Stimulated activated CD8-positive, alpha-beta memory T cell treated with anti-CD3 and anti-CD28 coated beads, Interleukin-15, amount 100 ng/mL, for 1 hour (primary cell): ENCODE measurements around the gene CCDC188.

Experiments
- DNase-seq: peaks from one replicate; pipeline ENCODE4 v3.0.0-alpha.2; 2020; ENCODE audit warnings: low read depth

CCDC188 gene

DNA sequence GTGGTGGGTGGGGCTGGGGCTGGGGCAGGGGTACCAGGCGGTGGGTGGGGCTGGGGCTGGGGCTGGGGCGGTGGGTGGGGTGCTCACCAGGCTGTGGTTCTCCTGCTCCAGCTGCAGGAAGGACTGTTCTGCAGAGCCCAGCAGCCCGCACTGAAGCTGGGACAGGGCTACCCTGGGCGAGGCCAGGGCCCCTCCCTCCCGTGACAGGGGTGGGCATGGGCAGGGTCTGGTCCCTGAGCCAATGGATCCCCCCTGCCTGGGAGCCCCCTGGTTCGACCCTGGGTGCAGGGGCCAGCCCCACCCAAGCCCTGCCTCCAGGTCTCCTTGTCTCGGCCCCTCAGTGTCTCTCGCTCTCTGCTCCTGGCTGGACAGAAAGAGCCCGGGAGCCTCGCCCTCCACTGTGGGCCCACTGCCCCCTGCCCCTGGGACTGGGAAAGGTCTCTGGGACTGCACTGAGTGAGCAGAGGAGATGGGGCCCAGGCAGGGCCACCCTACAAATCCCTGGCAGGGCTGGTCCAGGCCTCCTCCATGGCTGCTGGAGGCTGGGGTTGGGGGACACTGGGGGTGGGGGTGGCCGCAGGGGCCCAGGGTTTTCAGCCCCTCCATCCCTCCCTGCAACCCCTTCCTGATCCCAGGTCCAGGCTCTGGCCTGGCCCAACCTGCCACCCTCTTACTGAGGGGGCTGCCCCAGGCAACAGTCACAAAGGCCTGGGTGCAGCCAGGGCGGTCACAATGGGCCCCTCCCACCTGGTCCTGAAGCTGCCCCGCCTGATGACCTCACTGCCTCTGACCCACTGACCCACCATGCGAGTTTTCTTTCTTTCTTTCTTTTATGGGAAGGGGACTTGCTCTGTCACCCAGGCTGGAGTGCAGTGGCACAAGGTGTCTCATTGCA is at the start of gene CCDC188:
CCDC188 (minus strand) TSS at position 675 of the 895 bp plus-strand sequence; CDS start at position 606, 69 bp downstream.
- no peak for DNase-seq

DNA sequence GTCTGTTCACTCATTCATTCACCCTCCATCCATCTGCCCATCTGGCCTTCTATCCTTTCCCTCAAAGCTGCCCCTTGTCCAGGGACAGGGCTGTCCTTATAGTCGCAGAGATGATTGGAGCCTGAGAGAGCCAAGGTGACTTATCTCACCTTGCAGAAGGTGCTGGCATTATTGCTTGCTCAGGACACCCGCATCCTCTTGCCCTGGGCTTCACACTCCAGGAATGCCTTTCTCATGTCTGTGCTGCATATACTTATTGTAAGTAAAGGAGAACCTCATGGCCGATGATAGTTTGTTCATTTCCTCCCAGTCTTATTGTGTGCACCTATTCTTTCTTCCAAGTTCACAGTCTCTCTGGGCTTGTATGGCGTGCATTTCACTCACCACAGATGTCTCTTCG is 49.1 kb upstream of the CCDC188 start:
- DNase-seq, result no peak

DNA sequence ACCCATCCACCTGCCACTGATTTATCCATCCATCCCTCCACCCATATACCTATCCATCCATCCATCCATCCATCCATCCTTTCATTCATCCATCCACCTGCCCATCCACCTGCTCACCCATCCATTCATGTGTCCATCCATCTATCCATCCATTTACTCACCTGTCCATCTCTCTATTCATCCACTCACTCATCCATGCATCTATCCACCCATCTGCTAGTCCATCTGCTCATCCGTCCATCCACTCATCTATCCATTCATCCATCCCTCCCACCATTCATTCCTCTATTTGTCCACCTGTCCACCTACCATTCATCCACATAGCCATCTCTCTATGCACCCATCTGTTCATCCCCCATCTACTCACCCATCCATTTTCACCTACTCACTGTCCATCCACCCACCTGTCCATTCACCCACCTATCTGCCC is 48.6 kb upstream of the CCDC188 start:
- DNase-seq, result no peak

DNA sequence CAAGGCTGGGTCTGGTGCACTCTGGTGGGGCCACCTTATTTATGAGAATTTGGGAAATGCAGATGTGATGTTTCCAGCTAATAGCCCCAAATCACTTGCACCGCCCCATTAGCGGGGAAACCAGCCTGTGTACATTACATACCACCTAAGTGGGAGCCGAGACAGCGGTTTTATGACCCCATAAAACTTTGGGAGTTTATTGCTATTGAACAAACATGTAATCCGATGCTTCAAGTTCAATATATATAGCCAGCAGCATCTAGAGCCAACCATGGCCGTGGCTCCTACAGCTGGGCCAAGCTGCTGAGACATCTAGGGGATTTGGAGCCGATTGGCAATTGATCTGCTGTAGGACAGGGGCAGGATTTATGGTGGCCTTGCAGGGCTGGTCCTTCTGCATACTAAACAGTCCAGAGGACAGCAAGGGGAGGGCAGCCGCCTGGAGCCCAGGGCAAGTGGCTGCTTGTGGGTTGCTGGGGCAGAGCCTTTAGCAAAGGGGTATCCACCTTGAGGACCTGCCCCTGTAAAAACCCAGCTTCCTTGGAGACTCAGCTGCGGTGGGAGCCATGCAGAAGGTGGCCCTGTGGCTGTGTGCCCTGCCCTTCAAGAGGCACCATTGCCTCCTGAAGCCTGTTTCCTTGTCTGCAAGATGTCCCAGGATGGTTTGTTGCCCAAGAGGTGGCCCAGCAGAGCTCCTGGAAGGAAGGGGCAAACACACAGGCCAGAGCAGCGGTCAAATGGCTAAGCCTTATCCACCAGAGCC is 47.9 kb upstream of the CCDC188 start:
- DNase-seq, result no peak

DNA sequence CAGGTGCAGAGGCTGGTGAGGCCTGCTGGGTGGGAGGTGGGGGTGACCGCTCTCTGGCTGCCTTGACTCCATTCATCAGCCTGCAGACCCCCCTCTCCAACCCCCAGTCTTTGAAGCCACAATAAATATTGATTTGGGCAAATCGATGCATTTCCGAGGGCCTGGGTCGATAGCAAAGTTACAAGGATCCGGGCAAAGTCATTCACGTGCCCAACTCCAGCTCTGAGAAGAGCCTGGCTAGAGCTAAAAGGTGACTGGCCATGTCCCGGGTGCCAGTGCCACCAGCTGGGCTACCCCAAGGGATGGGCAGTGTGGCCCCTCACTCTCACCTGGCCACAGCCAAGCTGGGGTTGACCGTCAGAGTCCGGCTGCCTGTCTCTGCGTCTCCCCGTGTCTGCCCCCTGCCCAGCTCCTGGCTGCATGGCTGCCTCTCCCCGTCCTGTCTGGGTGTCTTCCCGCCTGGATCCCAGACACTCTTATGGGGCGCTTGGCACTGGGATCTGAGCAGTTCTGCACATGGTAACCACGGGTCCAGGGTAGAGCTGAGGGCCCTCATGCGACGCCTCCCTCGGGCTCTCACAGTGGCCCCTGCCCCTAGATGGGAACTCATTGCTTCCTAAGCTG is 46.7 kb upstream of the CCDC188 start:
- no peak for DNase-seq

DNA sequence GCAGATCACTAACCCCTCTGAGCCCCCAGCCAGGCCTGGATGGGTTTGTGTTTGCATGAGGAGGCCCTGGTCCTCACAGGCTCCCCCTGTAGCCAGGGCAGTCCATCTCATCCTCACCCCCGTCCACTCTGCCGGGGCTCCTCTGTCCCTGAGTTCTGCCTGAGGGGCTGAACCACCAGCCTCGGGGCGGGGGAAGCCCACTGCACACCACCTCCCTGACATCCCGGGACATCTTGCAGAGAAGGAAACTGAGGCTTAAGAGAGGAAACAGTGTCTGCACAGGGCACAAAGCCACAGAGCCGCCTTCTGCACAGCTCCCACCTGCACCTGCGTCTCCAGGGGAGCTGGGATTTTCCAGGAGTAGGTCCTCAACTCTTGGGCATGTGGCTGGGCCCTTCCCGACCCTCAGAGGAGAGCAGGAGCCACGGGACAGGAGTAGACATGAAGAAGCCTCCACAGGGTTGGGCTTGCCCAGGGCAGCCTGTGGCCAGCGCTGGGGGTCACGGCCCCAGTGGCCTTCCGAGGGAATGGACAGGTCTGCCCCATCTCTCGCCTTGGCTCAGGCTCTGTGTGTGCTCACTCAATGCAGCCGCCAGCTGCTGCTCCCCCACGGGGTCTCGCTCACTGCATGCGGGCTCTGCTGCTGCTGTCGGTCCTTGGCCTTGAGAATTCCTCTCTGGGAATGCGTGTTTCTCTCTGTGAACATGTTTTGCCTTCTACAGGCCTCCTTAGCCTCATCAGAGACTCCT is 45.4 kb upstream of the CCDC188 start:
- DNase-seq, result no peak

DNA sequence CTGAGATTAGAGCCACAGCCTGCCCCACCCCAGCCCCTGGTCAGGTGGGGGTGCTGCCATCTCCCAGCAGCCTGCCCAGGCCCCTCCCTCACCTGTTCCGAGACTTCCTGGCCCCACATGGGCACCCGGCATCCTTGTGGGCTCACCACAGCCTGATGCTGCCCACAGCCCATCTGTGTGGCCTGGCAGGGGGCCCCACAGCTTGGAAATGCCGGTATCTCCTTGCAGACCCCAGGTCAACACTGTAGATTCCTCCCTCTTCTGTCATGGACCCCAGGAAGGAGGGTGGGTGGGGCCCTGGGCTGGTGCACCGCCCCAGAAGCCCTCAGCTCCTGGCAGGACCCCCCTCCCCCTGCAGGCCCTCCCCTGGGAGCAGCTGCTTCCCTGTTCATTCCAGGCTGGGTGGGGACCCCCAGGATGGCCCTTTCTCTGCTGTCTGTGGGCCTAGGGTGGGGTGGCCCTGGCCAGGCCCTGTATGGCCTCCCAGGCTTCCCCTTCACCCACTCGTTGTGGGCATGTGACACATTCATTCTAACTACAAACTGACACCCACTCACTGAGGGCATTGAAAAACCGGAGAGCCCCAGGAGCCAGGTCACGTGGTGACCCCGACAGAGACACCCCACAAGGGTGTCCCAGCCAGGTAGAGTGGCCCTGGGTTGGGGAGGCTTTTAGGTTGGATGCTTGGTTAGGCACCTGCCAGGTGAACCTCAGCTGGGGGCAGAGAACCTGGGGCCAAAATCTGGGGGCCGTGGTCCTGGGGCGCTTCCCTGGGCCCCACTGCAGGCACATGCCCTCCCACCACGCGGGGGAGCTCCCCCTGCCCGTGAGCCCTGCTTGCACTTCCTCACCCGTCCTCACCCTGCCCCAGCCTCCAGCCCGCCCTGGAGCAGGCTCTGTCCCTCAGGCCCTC is 44.1 kb upstream of the CCDC188 start:
- no peak for DNase-seq

DNA sequence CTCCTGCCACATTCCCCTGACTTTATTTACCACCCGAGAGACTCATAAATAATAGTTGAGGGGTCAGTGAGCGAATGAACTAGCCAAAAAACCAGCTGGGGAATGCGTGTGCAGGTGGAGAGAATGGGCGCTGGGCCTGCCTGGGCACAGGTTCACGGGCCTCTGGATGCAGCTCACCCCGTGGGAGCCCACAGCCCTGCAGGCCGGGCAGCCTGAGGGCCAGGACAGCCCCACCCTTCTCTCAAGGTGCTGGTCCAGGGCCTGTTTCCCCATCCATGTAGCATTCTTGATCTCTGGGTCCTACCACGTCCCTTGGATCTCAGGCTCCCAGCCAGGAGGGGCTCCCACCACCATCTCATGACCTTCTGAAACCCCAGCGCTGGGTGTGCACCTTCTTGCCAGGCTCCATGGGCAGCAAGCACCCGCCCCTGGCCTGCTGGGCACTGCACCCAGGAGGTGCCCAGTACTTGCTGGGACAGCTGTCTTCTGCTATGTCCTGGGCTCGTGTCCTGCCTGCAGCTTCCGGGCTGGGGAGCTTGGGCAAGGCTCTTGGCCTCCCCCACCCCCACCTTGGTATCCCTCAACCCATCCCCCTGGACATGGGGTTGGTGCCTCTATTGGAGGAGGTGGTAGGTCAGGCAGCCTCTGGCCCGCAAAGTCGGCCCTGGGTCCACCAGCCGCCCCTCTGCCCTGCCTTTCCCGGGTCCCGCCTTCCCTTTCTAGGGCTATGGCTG is 43.1 kb upstream of the CCDC188 start:
- DNase-seq, result no peak

DNA sequence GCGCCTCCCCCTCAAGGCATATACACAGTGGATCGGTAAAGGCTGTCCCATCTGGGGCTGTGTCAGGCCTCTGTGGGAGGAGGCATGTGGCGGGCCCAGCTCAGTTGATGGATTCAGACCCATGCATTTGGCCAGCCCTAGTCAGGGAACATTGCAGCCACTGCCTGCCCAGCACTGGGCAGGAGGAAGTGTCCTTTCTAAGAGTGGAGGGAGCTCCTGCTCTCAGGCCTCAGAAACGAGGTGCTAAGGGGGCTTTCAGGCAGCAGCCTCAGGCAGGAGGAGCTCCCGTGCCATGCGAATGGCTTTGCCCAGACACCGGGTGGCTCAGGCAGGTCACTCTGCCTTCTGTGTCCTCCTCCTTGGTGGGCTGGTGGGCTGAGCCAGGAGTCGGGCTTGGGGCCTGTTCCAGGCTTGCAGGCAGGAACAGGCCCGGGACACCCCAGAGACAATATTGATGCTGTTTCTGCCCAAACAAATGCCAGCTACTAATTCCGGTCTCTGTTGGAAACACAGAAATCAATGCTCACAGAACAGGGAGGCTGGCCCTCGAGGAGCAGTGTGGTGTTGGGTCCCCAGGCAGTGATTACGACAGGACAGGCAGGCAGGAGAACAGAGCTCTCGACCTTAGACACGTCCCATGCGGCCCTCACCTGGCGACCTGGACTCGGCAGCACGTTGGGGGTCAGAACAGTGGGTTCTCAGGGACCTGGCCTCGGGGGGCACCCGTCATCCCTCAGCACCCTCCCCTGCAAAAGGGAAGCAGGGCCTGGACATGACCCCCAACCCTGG is 42.3 kb upstream of the CCDC188 start:
- DNase-seq, result no peak

DNA sequence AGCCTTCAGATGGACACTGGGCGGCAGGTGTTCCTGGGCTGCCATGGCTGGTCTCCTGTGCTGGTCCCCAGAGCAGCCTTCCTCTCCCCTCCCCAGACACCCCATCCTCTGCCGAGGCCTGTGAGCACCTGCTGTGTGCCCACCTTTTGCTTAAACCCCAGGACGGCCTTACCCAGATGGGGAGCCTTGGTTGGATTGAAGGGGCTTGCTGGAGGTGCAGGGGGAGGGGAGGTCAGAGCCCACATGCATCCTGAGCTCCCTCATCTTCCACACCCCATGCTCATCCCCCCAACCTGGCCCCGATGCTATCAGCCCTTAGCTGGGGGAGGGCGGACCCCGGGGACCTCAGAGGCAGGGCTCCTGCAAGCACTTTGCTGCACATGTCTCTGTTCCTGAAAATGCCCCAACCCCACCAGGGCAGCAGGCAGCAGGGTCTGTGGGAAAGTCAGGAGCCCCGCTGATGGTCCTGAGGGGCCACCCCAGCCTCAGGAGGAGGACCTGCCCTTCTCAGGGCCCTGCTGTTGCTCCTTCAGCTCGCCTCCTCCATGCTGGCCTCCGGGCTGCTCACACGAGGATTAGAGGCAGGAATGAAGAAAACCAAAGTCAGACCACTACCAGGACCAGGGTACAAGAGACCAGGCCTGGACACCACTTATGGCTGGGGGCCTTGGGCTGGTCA is 41.6 kb upstream of the CCDC188 start:
- DNase-seq, result no peak

DNA sequence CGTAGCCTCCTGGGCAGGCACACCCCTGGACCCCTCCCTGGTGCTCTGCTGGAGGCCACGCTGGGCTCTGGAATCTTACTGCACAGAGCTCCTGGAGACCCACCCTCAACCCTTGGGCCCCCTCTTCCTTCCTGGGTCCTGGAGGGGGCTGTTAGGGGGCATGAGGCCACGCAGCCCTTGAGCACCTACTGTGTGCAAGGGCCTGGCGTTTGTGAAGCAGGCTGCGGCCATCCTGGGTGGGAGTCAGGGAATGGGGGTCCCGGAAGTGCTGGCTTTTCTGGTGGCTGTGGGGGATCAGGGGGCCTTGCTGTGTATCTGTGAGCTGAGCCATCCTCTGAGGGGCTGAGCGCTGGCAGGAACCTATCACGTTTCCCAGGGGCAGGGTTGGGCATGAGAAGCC is 40.9 kb upstream of the CCDC188 start:
- DNase-seq, result no peak

DNA sequence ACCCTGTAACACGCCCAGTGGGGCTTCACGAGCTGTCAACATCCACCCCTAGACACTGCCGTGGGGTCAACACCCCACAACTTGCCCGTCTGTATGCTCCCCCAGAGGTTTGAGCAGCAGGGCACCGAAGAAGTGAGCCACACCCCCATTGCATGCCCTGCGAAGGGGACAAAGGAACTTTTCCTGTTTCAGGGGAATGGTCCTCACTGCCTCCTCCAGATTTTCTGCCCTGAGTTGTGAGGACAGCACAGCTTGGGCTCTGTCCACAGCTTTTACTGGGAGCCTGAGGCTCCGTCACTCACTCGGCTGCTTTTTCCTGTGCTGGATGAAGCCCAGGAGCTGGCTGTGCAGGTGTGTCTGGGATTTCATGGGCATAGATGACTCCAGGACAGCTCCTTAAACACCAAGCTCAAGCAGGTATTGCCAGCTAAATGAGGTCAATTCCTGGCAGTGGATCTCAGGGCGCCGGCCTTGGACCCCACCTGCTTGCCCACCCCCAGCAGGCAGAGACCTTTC is 40.2 kb upstream of the CCDC188 start:
- DNase-seq, result no peak

DNA sequence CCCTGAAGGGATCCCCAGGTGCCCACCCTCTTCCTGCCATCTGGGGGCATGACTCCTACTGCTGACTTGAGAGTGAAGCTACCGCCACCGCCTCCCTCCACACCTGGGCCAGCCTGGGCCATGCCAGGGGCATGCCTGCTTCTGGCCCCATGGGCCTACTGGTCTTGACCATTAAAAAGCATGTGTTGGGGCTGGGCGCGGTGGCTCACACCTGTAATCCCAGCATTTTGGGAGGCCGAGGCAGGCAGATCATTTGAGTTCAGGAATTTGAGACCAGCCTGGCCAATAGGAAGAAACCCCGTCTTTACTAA is 37.7 kb upstream of the CCDC188 start:
- no peak for DNase-seq

DNA sequence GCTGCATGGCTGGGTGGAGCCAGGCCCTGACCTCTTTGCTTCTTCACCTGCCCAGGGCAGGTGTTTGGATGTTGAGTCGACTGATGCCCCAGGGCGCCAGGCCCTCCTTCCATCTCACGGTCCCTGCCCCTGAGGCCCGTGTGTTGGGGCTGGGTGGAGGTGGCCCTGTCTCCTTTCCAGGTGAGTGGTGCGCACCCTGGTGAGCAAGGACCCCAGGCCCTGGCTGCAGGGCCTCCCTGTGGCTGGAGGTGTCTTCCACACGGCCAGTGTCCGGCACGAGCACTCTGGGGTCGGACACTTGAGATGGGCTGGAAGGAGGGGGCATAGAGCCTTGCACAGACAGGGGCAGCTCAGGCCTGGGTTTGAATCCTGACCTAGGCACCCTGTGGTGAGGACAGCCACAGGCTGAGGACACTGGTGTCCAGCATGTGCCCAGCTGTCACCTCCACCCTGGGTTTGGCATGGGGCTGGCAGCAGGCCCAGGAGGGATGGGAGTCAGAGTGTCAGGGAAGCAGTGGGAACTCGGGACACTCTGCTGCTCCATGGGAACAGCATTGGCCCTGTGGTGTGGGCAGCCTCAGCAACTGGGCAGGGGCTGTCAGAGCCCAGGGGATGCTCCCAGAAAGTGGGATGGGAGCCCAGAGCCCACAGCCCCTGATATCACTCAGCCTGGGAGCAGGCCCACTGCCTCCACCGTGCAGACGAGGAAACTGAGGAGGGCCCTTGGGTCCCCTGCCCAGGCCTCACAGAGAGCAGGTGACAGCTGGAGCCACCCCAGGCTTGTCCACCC is 37.1 kb upstream of the CCDC188 start:
- DNase-seq, result no peak

DNA sequence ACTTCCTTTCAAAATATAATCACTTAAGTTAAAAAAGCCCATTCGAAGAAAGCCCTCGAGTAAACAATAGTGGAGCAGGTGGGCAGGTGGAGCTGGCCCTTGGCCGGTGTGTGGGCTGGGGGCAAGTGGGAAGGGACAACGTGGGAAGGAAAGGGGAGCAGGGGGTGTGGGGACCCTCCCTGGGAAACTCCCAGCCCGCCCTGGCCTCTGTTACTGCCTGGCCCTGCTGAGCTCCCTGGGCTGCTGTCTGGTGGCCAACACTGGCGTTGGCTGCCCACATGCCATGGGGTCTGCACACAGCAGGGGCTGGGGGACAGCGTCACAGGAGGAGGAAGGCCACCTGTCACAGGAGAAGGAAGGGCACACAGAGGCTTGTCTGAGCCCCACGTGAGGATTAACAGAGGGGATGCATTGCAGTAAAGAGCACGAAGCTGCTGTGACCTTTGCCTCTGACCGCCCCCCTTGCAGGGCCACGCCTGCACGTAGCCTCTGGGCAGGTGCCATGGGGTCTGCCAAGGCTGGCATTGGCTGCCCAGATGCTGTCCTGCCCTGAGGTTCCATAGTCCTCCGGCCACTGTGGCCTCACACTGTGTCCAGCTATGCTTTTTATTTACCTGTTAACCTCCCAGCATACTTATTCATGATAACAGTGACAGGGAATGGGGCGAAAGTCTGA is 36.2 kb upstream of the CCDC188 start:
- DNase-seq, result no peak

DNA sequence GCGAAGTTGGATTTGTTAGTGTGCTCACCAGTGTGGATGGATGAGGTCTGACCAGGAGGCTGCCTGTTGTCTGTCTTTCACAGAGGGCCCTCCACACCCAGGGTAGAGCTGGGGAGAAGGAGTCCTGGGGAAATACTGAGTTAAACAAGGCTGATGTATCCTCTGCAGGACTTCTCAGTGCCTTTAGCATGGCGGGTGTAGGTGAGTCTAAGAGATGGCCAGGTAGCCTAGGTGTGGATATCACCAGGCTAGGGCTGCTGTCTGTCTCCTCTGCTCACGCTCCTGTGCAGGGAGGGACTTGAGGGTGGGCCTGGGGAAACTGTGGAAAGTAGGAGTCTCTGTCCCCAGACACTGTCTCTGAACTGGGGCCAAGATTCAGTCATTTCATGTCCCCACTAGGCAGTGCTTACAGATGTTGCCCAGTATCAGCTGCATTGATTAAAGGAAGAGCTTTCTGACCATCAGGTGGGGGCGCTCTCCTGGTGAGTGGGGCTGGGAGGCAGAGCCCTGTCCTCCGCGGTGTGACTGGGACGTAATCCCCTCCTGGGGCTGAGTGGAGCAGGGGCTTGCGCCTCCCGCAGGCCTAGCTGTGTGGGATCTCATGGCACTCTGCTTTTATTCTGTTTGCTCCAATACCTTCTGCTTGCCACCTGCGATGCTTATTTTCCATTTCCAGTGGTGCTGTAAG is 35.5 kb upstream of the CCDC188 start:
- DNase-seq, result no peak

DNA sequence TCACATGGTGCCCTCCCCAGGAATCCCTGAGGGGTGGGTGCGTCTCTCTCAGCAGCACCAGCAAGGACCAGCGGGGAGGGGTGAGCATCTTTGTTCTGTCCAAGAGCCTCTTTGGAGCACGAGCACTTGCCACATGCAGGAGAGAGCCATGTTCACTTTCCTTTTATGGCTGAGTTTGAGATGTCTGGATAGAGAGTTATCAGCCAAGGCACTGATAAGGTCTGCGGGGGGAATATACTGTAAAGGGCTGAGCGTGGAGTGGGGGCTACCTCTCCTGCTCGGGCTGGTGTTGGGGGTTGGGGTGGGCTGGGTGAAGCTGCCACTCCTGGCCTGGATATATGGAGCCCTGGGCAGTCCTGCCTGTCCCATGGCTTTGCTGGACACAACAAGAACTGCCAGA is 34.9 kb upstream of the CCDC188 start:
- DNase-seq, result no peak
